Measurements from ENCODE around the gene TTLL7.
"Not testable (repeated sequence)": the region's sequence is repeated elsewhere in the genome, so short reads cannot be mapped to it uniquely, and the experiment has no call there.

The TTLL7 gene

DNA sequence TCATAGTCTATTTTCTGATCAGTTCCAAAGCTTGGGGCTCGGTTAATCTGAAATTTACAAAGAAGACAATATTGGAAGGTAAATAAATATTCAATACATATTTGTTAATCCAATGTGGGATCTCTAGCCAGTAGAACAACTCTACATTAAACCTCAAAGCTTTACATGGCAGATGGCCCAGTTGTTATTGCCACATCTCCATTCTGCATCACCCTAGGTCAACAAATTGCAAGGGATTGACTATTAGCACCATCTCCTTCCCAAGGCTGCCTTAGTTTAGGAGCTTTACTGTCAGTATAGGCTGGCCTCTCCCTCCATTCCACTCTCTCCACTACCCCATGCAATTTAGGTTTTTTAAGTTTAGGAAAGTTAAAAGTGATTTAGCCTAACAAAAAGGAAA is 69.7 kb downstream of the TTLL7 start:
- DNase-seq = no peak

DNA sequence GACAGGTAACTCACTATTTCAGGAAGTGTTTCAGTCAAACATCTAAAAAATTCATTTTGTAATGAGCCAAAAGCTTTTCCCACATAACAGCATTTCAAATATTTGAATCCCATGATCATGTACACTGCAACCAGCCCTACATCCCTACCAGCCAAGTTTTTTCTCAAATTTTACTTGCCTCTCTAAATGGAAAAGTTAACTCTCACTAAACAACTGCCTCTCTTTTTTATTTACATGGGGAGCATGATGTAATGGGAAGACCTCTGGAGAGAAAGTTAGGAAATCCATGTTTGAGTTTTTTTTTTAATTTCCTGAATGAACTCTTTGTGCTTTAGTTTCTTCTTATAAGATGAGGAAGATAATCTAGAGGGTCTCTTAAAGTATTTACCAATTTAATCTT is 70.5 kb downstream of the TTLL7 start:
- DNase-seq = no peak

DNA sequence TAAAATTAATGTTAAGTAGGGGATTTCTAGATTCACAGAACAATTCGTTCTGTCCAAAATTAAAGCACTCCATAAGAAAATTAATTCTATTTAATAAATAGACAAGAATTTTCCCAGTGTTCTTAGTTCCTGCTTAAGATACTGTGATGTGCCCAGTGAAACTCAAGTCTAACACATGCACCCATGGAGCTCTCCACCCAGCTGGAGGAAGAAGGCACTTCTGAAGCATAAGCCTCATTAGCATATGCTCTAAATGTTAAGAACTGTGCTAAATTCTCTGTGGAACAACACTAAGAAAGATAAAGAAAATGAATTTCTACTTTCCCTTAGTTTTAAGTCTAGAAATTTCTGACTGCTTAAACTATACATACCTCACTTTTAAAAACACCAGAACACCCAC is 71.2 kb downstream of the TTLL7 start:
- no peak for DNase-seq

DNA sequence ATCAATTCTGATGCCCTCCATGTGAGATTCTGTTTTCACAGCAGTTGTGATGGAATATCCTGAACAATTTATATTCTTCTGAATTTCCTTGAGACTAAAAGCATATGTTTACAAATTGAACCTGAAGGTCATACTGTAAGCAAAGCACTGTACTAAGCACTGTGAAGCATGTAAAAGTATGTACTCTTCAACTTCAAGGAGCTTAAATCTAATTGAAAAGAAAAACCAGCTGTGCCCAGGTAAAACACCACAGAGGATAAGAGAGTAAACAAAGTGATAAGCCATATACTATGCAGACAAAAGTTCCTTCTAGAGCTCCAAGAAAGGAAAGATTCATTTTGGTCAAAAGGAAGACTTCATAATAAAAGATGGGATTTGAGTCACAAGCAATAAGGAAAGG is 71.9 kb downstream of the TTLL7 start:
- no peak for DNase-seq

DNA sequence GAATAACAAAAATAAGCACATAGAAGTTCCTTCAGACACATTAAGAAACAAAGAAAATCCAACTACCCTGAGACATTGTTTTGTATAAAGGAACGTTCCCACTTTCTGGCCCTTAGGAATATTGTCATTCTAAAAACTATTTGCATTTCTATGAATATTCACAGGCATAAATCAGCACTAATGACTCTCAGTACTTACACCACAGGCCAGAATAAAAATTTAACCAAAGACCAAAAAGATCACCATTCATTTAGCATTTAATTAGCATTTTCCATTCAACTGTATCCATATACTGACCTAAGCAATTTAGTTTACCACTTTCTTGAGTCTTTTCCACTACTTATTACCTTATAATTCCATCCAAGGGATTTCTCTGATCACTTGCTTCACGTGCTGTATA is 75.4 kb downstream of the TTLL7 start:
- DNase-seq = no peak

DNA sequence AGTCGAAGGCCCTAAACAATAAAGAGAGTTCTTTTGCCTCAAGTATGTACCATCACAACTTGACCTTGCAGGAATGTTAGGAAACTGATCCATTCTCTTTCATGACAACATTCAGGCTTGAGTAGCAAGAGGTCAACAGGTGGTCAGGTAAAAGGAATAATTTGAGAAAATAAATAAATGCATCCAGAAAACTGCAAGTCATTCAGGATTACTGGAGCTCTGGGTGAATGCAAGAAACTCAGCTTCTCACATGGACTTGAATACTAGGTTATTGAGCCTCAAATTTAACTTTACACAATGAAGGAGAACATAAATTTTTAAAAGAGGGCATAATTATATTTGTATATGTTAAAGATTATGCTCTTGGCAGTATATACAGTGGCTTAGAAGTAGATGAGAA is 76.5 kb downstream of the TTLL7 start:
- DNase-seq = no peak

DNA sequence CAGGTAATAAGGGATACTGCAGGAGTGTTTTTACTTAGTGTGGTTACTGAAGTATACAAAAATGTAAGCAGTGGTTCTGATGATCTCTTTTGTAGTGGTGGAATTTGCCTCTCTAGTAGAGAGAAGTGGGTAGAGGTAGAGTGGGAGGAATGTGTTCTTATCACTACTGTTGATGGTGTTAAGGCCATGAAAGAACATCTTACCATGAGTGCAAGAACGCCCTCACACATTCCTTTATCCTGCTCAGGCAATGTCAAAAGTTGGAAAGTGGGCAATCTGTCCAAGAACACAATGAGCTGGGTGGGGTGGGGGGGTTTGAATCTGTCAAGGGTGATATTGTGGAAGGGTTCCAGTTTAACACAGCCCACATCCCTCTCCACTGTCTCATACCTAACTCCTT is 78.6 kb downstream of the TTLL7 start:
- DNase-seq = no peak

DNA sequence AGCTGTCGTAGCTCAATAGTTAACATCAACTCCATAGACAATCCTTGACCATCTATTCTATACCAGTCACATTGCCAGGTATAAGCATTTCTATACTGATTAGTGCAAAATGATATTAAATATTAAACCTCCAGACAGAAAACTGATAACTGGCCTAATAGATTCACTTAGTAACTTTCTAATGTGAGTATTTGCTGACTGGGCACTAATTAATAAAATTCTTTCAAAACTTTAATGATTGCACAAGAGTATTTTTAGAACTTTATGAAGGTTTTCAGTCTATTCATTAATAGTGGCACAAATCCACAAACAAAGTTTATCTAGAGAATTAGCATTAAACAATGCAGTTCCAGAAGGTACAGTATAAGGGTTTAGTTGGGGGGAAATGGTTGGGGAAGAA is 79.1 kb downstream of the TTLL7 start:
- no peak for DNase-seq

DNA sequence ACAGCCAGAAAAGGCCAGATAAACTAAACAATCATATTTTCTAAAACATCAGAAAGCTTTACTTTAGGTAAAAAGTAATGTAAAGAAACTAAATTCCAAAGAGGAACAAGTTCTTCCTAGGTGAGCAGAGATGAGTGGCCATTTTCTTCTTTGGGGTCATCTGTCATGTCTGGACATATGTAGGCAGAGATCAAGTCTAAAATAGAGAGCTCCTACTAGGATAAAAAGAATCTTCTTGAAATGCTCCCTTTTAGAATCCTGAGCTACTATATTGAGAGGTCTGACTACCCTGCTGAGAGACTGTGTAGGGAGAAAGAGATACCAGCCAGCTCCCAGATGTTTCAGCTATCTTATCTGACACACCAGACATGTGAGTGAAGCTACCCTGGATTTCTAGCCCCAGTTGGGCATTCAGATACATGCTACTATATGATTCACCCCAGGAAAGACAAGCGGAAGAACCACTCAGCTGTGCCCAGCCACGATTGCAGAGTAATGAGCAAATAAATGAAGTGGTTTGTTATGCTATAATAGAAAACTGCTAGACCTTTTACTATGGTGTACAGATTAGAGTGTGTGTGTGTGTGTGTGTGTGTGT is 80.1 kb downstream of the TTLL7 start:
- DNase-seq = no peak

DNA sequence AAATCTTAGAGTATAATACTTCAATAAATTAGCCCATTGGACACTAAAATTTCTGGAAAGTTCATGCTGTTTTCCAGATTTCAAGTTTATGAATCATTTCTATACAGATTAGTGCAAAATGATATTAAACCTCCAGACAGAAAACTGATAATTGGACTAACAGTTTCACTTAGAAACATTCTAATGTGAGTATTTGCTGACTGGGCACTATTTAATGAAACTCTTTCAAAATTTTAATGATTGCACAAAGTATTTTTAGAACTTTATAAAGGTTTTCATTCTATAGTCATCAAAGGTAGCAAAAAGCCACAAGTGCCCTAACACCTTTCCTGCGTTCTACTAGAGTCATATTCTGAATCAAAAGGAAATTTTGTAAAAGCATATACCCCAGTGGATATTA is 81.0 kb downstream of the TTLL7 start:
- no peak for DNase-seq

DNA sequence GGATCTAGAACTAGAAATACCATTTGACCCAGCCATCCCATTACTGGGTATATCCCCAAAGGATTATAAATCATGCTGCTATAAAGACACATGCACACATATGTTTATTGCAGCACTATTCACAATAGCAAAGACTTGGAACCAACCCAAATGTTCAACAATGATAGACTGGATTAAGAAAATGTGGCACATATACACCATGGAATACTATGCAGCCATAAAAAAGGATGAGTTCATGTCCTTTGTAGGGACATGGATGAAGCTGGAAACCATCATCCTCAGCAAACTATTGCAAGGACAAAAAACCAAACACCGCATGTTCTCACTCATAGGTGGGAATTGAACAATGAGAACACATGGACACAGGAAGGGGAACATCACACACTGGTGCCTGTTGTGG is 82.8 kb downstream of the TTLL7 start:
- DNase-seq = not testable (repeated sequence)

DNA sequence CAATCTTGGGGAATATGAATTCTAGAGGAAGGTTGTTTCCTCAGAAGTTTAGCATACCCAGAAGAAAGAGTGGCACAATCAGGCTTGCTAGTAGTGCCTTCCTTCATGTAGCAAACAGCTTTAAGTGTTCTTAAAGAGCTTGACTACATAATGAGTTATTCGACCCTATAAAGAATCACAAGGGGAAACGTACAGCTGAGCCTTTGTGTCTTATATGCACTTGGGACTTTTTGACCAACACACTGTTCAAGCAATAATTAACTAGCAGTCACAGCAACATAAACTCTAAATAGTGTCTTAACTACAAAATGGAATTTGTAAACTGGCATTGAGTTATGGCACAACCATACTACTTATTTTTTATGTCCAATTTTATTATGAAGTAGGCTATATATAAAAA is 86.1 kb downstream of the TTLL7 start:
- no peak for DNase-seq

DNA sequence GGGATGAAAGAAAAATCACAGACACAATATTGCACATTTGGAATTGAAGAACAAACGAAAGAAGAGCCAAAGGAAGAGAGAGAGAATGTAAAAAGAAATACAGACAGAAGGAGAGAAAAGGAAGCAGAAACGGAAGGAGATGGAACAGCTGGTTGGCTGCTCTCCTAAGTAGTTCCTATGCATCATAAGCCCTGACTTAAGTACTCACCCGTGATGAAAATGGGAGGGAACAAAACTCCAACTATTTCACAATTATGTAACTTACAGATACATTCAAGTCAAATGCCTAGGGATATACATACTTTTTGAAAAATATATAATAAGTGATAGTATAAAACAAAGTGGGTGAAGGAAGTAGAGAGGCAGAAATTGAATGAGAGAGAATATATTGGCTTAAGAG is 88.5 kb downstream of the TTLL7 start:
- DNase-seq = no peak

DNA sequence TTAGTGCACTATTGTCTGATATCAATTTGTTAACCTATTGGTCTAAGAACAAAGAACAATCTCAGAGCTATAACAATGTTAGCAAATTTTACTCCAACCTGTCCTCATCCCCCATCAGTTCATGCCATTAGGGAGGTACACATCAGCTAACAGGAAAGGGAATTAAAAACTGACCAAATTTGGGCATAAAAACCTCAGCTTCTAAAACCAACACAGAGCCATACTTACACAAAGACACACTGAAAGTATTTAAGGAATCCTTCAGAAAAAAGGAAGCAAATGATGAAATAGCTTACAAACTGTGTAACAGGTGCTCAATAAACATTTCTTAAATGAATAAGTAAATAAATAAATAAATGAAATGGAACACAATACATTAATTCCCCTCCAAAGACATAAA is 89.2 kb downstream of the TTLL7 start:
- no peak for DNase-seq

DNA sequence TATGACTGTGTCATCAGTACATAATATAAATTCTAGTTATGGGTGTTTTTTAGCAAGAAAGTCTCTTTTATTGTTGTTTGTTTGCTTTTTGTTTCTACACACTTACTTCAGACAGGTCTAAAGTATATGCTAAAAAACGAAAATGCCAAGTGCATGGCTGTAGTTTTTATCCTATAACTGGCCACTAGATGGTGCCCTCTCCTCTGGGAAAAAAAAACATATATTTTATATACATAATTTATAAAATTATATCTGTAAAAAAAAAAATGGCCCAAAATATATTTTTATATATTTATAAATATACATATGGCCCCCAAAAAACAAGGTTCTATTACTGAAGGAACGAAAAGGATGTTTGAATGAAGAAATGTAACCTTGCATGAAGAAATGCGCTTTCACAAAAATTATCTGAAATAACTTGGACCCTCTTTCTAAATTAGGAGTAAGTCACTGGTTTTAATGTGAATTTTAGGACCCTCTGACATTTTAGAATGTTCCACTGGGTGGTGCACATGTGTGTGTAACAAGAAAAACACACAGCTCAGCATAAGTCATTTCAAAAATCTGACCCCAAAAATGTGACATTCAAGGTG is 93.5 kb downstream of the TTLL7 start:
- peak in 1 of 2 donors; percentile 4 for DNase-seq

DNA sequence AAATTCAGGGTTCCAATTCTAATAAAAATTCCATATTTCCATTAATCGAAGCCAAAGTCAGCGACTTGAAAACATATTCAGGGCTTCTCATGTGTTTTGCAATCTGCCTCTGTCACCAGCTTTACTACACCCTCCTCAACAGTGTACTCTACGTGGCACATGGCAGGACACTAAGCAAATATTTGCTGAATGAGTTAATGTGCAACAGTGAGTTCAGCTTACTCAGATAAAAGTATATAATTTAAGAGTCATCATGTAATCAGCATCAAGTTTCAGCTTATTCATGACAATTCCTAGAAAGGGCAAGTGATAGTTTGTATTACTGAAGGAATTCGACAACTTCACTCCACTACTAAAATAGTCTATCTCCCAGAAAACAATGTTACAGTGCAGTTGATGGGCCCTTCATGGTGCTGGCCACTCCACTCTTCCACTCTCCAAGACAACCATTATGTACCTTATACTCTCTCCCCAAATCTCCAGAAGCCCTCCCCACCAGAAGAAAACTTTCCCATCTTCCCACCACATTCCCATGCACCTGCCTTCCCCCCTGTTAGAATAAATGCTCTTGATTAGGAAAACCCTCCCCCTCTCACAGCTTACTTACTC is 97.3 kb downstream of the TTLL7 start:
- no peak for DNase-seq

DNA sequence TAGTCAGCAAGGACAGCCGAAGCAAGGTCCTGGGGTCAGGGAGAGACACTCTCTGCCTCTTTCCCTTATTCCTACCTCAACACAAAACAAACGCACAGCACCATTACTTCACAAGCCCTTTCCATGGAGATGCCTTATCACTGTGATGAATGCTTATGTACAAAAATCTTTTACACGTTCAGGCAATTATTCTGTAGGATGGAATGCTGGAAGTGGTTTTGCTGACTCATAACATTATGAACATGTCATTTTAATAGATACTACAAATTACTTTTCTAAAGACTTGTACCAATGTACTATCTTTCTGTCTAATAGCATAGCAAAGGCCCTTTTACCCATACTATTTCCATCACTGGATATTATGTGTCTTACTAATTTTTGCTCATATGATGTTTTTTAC is 98.4 kb downstream of the TTLL7 start:
- no peak for DNase-seq

DNA sequence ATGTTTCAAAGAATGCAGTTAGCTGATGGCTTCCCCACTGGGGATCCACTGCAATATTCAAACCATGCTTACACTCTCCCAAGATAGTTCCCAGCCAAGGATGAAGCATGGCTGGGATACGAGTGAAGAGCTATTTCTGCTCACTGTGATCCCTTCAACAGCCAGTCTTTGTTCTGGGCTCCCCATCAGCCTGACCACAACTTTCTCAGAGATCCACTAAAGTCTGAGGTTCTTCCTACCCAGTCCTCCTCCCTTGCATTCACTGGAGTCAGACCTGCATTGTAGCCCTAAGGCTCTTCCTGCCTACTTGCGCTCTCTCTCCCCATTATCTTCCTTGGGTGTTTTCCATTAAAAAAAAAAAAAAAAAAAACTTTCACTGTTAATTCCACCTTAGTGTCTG is 101.4 kb downstream of the TTLL7 start:
- DNase-seq = no peak

DNA sequence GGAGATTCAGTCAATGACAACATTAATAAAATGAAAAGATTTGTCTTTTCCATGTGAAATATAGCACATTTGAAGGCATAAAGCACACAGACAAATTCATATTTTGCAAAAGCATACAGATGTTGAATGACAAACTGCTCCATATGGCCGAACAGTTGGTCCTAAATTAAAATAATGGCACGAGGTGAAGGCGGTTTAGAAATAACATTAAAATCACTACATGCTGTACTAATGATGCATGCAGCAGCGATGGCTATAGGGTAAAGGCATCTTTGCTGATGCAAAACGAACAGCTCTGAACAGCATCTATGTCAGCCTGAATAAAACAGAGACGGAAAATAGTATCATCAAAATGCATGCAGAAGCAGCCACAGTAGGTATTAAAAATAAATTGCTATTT is 102.6 kb downstream of the TTLL7 start:
- DNase-seq = no peak

DNA sequence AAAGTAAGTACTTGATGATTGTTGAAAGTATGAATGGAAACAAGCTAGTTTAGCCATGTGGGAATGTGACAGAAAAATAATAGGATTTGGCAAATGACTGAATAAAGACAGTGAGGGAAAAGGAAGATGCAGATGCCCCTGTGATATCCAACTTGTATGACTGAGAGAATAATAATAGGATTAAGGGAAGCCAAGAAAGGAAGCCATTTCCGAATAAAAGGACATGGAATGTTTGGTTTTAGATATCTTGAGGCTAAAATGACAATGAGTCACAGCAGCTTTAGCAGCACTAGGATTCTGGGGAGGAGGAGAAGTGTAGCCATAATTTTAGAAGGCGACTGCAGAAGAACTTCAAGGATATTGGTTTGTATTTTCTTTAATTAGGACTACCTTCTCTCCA is 109.2 kb downstream of the TTLL7 start:
- DNase-seq = no peak

DNA sequence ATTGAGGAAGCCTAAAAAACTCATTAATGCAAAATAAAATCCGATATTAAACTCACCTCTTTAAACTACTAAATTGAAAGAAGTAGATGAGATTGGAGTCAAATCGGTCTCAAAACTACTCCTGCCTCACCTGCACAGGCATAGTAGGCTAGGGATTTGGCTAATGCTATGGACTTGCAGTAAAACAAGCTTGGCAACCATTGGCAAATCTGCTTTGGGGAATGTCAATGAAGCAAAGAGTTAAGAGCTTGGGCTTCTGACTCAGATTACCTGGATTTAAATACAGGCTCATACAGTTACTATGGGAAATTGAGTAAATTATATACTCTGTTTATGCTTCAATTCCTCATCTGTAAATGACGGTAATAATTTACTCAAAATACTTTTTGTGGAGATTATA is 111.4 kb downstream of the TTLL7 start:
- no peak for DNase-seq

DNA sequence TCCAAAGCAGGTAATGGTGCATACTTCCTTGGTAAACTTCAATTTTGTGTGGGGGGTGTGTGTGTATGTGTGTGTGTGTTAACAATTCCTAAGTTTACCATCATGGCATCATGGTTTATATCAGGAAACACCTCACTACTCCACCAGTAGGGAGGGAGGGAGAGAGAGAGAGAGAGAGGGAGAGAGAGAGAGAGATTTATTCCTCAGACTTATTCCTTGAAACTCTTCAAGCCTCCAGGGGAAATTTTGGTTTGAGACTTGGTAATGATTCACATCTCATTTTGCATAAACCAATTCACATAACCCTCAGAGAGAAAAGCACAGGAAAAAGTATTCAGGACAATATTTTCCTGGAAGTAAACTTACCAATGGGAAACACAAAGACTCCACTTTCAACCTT is 115.0 kb downstream of the TTLL7 start:
- DNase-seq = no peak

DNA sequence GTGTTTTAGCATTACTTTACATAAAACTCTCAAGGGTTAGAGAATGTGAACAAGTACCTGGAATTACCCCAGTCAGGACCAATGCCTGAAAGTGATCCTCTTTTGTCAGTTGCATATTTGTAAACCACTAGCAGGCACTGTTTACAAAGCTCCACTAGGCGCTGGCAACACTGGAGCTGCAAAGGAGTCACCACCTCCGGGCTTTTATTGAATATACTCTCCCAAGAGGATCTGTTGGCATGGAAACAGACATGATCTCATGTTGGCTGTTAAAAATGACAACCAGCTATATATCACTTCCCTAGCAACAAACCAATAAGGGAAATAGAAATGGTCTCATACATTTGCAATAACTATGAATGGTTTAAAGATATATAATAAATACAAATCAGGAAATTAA is 116.0 kb downstream of the TTLL7 start:
- no peak for DNase-seq

DNA sequence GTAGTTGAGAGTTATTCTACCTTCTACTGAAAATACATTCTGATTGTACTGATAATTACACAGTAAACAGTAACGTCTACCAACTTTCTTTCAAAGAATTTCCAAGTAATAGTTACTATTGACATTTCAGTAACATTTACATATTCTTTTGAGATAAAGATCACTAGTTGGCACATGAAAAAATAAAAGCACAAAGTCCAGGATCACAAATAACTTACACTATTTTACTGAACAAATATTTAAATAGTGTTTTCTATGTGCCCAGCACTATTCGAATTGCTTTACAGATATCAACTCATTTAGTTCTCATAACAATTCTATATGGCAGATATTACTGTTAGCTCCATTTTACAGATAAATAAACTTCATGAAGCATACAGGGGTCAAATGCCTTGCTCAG is 126.4 kb downstream of the TTLL7 start:
- no peak for DNase-seq

DNA sequence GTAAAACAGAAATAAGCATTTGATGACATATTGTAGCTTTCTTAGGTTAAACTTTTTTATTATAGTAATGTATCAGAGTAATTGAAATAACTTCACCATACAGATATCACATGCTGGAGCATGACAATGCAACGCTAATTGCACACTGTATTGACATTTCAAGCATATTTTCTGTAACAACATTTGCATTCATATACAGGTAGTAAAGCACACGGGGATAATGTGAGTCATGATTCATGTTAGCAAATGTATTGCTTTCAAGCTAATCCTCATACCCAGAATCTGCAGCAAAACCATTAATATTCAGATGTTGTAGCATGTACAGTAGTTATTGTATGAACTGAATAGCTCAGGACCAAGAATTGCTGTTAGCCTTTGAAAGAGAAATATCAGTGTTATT is 133.9 kb downstream of the TTLL7 start:
- DNase-seq = no peak

Measured in stimulated activated CD4-positive, alpha-beta T cell treated with anti-CD3 and anti-CD28 coated beads, Interleukin-2, amount 100 ng/mL, for 48 hours (primary cell).